Fibroblast of pulmonary artery (primary cell): Measurements from ENCODE around the gene FLNB.

Experiments used
- DNase-seq: peaks from one replicate; pipeline ENCODE4 v3.0.0-alpha.2; 2010; ENCODE audit warnings: low read depth
- H3K4me3 ChIP-seq: replicated peaks from 2 replicates; pipeline ENCODE4 v1.5.1; 2011; ENCODE audit warnings: low read depth, mild to moderate bottlenecking, control low read depth, low read length, moderate library complexity
- TF ChIP-seq, protein P1 (sequence below): IDR thresholded peaks from 2 replicates; pipeline ENCODE4 v1.5.1; 2011; ENCODE audit warnings: mild to moderate bottlenecking, control low read depth, low read length, inconsistent platforms; ENCODE audit errors: missing control alignments

Gene FLNB

DNA sequence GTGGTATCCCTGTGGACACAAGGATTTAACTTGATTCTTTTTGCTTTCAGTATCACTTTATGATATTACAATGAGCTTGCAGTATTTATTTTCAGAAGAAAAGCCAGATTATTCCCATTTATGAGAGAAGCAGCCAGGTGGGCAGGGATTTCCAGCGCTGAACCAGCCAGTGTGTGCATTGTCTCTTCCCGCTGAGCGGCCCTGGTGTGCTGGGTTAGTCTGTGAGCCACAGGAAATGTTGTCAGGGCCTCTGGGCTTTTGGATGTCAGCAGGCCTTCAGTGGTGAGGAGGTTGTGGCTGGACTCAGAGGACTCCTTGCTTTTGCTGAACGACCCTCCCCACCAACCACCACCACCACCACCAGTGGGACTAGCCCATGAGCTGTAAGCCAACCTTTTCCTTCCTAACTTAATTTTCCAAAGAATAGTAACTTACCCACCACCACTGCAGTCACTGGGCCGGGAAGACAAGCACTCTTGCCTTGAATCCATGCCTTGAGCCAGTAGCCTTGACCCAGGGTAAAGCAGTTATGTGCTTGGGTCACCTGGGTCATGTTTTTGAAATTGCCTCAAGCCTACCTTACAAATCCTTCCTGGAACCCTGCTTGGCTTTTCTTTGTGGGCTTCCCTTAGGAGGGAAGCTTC, 33.1 kb downstream of the FLNB start:
- DNase-seq, result peak; percentile 41
- TF ChIP-seq, protein P1, sequence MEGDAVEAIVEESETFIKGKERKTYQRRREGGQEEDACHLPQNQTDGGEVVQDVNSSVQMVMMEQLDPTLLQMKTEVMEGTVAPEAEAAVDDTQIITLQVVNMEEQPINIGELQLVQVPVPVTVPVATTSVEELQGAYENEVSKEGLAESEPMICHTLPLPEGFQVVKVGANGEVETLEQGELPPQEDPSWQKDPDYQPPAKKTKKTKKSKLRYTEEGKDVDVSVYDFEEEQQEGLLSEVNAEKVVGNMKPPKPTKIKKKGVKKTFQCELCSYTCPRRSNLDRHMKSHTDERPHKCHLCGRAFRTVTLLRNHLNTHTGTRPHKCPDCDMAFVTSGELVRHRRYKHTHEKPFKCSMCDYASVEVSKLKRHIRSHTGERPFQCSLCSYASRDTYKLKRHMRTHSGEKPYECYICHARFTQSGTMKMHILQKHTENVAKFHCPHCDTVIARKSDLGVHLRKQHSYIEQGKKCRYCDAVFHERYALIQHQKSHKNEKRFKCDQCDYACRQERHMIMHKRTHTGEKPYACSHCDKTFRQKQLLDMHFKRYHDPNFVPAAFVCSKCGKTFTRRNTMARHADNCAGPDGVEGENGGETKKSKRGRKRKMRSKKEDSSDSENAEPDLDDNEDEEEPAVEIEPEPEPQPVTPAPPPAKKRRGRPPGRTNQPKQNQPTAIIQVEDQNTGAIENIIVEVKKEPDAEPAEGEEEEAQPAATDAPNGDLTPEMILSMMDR, result no peak
- no peak overlapping the region for H3K4me3 ChIP-seq

DNA sequence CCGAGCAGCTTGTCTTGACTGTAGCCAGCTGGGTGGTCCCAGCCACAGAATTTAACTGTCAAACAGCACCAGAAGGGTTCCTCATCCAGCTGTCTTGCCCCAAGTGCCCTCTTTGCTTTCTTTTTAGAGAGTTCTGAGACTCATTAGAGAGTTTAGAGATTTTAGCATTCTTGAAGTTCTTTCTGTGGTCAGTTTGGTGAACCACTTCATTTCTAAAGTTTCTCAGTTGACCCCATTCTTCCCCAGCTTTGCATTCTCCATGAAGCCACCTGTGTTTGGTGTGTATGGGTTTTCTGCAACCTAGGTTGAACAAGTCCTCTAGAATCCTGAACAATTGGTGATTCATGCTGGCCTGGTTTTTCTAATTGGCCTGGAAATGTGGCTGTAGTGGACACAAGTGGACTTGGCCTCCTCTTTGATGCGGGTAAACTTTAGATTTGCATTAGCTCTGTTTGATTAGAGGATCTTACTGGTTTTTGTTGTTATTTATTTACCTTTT, 33.7 kb downstream of the FLNB start:
- H3K4me3 ChIP-seq, result no peak overlapping the region
- TF ChIP-seq, protein P1, result no peak
- peak; percentile 58 for DNase-seq

DNA sequence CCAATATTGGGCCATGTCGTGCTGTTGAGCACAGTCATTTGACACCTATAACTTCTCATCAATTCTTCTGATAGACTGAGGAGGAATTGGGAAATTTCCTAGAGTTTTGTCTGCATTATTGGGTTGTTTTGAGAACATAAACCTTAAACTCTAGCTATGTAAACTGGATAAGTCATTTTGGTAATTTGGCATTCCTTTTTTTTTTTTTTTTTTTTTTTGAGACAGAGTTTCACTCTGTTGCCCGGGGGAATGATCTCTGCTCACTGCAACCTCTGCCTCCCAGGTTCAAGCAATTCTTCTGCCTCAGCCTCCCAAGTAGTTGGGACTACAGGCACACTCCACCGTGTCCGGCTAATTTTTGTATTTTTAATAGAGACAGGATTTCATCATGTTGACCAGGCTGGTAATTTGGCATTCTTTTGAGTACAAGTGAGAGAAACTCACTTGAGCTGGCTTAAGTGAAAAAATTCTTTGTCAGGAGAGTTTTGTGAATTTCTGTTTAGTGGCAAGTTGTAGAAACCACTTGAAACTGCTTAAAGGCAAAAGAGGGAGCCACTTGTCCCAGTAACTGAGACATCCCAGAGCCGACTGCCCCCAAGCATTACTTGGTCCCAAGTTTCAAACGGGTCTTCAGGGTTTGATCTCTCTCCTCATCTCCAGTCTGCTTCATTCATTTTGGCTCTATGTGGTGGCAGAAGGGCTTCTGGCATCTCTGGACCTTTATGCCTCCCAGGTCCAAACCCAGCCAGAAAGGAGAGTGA, 34.9 kb downstream of the FLNB start:
- H3K4me3 ChIP-seq, result no peak overlapping the region
- DNase-seq, result no peak
- TF ChIP-seq, protein P1, result no peak

DNA sequence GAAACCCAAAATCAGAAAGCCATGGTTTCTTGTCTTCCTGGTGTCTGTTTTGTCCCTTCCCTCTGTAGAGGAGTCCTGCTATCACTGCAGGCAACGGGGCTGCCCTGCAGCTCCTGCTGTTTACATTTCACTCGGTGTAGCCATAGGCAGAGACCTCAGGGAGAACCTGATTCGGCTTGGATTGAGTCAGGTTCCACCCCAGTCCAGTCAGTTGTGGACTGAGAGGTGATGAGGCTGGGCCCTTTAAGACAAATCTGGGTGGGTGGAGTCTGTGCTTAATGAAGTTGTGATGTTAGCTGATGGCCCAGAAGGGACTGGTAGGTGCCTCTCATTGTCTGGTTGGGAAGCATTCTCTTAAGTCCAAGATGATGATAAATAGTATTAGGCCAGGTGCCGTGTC, 35.7 kb downstream of the FLNB start:
- TF ChIP-seq, protein P1, result no peak
- DNase-seq, result no peak
- no peak overlapping the region for H3K4me3 ChIP-seq

DNA sequence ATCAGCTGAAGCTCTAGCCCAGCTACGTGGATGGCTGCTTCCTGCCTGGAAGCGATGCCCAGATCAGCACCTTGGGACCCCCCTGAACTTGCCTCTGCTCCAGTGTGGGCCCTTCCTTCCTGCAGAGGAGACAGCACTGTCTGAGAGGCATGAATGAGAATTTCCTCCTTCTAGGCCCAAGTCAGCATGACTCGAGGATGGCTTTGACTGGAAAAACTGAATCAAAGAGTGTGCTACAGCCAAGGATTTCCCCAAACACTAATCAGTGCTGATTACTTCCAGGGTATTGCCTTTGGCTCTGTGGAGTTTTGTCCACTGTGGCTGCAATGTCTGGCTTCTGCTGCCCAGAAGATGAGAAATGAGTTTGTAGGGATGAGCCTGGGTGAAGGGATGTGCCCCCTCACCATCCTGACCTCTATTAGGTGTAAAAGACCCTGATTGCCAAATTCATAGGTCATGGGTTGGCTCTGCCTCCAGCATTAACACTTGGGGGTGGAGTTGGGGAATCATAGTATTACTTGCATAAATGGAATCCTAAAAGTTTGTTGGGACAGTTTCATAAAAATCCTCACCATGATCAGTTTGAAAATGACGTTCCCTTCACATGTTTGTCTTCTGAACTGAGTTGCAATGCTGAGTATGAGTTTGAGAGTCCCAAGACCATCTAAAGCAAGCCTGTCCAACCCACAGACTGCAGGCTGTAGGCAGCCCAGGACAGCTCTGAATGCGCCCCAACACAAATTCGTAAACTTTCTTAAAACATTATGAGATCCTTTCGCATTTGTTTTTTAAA, 36.7 kb downstream of the FLNB start:
- DNase-seq, result peak; percentile 43
- TF ChIP-seq, protein P1, result no peak

GRCh38 chr3:58047826-58048225, 39.6 kb downstream of the FLNB start:
- no peak overlapping the region for H3K4me3 ChIP-seq
- TF ChIP-seq, protein P1, result no peak
- DNase-seq, result peak; percentile 78

More for the DNA sequence above, 36.7 kb downstream of the FLNB start:
- no peak overlapping the region for H3K4me3 ChIP-seq
